GM21717 (cell line): ENCODE data around the gene MARS2.
"Not testable (repeated sequence)": the region's sequence is repeated elsewhere in the genome, so short reads cannot be mapped to it uniquely, and the experiment has no call there.

Source experiments
- ATAC-seq: cut with Tn5 transposase; IDR thresholded peaks from one replicate; pipeline ENCODE4 v1.9.1; 2021; ENCODE audit warnings: mild to moderate bottlenecking, moderate library complexity; ENCODE audit not compliant: unreplicated experiment

Gene MARS2

DNA sequence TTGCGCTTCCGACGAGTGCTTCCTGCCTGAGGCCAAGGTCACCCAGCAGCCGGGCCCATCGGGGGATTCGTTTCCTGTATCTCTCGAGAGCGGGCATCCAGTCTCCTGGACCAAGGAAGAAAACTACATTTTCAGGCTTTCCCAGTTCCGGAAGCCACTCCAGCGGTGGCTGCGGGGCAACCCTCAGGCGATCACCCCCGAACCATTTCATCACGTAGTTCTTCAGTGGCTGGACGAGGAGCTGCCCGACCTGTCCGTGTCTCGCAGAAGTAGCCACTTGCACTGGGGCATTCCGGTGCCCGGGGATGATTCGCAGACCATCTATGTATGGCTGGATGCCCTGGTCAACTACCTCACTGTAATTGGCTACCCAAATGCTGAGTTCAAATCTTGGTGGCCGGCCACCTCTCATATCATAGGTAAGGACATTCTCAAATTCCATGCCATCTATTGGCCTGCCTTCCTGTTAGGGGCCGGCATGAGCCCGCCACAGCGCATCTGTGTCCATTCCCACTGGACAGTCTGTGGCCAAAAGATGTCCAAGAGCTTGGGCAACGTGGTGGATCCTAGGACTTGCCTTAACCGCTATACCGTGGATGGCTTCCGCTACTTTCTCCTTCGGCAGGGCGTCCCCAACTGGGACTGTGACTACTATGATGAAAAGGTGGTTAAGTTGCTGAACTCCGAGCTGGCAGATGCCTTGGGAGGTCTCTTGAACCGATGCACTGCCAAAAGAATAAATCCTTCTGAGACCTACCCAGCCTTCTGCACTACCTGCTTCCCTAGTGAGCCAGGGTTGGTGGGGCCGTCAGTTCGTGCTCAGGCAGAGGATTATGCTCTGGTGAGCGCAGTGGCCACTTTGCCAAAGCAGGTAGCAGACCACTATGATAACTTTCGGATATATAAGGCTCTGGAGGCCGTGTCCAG, 1.0 kb downstream of the MARS2 start:
- no peak for ATAC-seq

DNA sequence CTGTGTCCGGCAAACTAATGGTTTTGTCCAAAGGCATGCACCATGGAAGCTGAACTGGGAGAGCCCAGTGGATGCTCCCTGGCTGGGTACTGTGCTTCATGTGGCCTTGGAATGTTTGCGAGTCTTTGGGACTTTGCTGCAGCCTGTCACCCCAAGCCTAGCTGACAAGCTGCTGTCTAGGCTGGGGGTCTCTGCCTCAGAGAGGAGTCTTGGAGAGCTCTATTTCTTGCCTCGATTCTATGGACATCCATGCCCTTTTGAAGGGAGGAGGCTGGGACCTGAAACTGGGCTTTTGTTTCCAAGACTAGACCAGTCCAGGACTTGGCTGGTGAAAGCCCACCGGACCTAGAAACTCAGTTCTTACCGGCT, 1.7 kb downstream of the MARS2 start:
- ATAC-seq: no peak

DNA sequence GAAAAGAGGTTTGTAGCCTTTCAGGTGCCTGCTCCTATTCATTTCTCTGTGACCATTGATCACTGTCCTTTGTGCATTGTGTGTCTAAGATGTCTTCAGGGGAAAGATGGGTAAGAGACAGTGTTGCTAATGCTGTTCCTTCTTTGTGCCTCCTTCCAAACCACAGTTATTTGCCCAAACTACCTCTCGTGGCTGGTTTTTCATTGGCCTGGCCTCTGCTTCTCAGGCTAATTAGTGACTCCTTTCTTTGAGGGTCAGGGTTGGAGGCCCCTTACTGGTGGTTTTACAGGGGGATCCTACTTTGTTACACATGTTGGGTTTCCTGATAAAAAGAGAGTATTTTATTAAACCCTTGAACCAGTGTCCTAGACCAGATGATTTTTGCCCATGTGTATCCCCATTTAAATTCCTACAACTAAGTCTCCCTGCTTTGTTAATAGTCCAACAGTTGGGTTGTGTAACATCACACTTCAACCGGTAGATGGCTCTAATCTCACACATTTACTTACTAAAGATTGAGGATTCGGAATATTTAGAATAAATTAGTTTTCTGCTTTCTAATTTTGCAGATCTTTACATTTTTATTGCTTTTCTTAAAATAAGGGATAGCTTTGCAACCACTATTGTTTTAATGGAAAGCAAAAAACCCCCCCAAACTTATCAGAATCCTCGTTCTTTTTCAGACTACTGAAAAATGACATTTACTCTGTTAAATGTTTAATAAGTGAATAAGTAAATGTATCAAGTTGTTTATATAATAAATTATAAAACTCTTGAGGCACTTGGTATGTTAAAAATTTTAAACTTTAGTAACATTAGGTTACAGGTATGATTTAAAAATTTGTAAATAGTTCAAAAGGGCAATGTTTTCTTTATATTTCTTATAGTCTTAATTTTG, 2.4 kb downstream of the MARS2 start:
- ATAC-seq: no peak

DNA sequence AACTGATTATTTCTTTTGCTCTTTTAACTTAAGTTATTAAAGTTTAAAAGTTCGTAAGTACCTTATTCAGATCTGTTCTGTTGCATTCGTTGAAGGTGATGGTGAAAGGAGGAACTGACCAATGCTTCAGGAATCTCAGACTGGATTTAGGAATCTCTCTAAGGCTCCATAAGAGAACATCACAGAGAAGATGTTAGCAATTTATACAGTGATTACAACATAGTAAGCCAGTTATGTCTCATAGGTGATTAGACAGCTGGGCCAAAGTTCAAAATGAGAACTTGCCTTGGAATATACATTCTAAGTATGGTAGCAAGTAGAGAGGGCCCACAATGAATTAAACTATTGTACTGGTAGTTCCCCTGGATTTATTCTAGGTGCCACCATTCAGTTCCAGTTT, 3.2 kb downstream of the MARS2 start:
- ATAC-seq: no peak

DNA sequence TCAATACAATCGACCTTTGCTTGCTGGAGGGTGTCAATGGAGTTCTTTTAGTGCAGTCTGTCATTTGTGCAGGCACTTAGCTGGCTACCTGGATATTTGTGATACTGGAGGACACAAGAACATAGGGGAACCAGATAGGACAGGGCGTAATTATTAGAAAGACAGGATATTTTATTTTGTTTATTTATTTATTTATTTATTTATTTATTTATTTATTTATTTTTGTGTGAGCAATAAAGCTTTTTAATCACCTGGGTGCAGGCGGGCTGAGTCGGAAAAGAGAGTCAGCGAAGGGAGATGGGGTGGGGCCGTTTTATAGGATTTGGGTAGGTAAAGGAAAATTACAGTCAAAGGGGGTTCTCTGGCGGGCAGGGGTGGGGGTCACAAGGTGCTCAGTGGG, 4.0 kb downstream of the MARS2 start:
- not testable (repeated sequence) for ATAC-seq

DNA sequence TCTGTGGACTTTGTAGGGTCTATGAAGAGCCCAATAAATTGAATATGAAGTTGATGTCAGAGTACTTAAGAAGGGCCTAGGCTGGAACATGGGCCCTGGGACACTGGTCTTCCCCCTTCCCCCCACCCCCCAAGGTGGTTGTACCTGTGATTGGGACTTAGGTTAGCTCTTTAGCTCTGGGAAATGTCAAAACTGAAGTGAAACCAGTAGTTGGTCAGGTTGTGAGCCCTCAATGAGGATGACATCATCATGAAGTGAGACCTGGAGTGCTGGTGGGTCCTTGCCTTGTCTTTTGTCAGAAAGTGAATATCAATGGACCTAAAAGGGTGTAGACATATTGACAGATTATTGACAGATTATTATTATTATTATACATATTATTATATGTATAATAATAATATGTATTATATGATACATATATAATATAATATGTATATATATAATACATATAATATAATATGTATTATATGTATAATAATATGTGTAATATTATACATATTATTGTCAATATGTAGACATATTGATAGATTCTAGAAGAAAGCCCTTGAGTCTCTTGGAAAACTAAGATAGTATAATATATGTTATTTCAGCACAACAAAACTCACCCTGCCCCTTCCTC, 5.4 kb downstream of the MARS2 start:
- peak; percentile 91 for ATAC-seq

DNA sequence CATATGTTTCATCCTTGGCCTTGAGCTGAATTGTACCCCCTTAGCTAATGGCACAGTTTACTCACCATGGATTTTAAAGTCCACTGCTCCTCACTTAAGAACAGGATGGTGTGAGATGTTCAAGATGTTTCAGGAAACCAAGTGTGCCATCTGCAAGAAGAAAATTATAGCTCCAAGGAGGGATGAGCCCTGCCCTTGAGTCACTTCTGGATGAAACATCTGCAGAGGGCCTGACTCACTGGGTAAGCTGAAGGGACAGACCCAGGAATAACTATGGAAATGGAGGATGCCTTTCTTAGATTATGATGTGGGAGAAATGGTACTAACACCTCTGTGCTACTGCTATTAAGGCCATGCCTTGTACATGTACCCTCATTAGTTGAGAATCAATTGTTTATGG, 6.4 kb downstream of the MARS2 start:
- no peak for ATAC-seq

DNA sequence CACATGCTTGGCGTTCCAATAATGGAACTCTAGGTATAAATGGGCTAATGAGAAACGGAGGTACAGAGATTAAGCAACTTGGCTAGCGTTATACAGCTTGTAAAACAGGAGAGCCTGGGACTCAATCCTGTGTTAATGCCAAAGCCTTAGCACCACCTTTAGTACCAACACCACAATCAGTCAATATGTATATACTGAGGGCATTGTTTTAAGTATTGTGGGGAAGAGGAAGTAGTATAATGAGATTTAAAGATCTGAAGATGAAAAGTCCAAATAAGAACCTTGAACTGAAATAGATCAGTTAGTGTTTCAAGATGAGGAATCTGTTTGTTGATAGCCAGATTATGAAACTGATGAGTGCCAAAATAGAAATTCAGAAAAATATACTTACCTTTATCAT, 8.1 kb downstream of the MARS2 start:
- no peak for ATAC-seq

DNA sequence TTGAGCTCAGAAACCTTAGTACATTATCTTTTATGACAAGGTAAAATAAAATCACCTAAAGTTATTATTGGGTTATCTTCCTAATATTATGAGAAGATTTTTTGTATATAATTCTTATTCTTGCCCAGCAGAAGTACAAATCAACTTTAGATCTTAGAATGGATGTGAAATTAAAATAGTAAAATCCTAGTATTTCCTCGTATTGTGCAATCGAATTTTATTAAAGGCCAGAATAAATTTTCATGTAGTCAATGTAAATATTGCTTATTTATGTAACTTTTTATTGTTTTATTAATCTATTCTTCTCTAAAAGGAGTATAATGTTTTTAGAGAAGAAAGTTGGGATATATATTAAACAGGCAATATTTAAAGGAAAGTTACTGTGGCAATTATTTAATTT, 12.7 kb downstream of the MARS2 start:
- ATAC-seq: no peak

DNA sequence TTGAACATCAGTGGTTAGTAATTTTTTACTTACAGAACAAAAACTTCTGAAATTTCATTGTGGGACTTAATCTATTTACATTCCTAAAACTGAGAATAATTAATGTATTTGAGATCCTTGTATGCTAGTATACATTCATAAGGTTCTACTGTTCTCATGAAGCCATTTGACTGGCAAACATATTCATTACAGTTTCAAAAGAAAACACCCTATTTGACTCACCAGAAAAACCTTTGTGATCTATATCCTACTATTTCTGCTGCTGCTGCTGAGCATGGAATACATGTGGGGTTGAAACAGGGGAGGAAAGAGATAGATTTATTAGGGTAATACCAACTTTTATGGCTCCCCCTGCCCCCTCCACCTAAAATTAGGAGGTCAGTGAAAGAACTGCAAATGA, 21.8 kb downstream of the MARS2 start:
- no peak for ATAC-seq

DNA sequence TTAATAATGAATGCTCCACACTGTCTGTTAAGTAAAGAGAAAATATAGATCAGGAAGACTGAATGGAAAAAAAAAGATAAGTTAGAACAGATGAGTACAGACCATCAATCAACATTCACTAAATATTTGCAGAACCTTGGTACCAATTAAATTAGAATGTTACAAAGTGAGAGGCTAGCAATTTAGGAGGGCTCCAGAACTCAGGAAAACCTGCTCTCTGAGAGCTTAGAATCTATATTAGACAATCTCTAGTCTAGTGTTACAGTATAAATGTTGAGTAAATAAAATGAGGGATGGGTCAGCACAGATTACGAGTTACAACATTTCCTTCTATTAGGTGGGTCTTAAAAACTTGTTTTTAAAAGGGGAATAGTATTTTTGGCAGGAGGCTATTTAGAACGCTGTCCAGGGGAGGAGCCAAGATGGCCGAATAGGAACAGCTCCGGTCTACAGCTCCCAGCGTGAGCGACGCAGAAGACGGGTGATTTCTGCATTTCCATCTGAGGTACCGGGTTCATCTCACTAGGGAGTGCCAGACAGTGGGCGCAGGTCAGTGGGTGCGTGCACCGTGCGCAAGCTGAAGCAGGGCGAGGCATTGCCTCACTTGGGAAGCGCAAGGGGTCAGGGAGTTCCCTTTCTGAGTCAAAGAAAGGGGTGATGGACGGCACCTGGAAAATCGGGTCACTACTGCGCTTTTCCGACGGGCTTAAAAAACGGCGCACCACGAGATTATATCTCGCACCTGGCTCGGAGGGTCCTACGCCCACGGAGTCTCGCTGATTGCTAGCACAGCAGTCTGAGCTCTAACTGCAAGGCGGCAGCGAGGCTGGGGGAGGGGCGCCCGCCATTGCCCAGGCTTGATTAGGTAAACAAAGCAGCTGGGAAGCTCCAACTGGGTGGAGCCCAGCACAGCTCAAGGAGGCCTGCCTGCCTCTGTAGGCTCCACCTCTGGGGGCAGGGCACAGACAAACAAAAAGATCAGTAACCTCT, 23.7 kb downstream of the MARS2 start:
- ATAC-seq: not testable (repeated sequence)

DNA sequence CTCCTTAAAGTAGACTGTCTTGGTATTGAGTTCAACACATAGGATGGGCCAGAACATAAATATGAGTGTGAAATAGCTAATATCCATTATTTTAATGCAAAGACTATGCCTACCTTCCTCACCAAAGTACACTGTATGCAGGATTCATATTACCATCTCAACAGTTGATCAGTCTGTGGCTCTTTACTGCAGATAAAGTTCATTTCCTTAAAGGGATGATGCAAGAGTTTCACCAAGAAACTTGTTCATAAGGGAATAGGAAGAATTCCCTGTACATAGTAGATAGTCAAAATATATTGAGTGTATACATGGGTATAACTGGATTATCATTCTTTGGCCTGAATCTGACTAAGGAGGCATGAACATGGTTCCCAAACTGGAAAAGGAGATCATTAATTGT, 35.0 kb downstream of the MARS2 start:
- no peak for ATAC-seq
